Spleen (tissue), 7 donors: Measurements from ENCODE around the gene SLC25A45.

ENCODE experiments used
- CTCF ChIP-seq, 11 experiments: fragments of 200-600 bp in 7 of 11; fragments of 450-650 bp in 4 of 11; sonication (generic) in 4 of 11; IDR thresholded peaks in 8 of 11; conservative IDR thresholded peaks in 3 of 11; 1 replicate in 7 of 11; 2 replicates in 4 of 11; pipeline versions ENCODE4 v1.4.0 to v1.8.0; 2016 to 2021; ENCODE audit warnings: antibody characterized with exemption in 11 of 11, inconsistent platforms in 4 of 11, mild to moderate bottlenecking in 1 of 11
- POLR2A ChIP-seq, 3 donors: fragments of 450-650 bp; IDR thresholded peaks; one replicate each; pipeline ENCODE4 v1.5.1; 2017; ENCODE audit warnings: antibody characterized with exemption in 3 of 3, mild to moderate bottlenecking in 1 of 3
- POLR2AphosphoS5 ChIP-seq, 3 donors: sonication (generic); formaldehyde crosslinking; IDR thresholded peaks; one replicate each; pipeline ENCODE4 v1.5.1; 2017; ENCODE audit warnings: antibody characterized with exemption in 3 of 3
- donor health status: DM: no; HTN: no; CAD: no; lungs with moderate emphysema.
- donor health status: DM: no; HTN: no; CAD: no.
- donor health status: DM: no; HTN: no; CAD: no.

GRCh38 chr11:65363770-65364169, 18.7 kb downstream of the SLC25A45 start:
- TF ChIP-seq POLR2A (IDR thresholded peaks at IDR 0.05), result no peak
- no peak for TF ChIP-seq CTCF (IDR thresholded peaks at IDR 0.05 in 8 of 11, conservative IDR thresholded peaks at IDR 0.05 in 3 of 11)
- no peak for TF ChIP-seq POLR2AphosphoS5 (IDR thresholded peaks at IDR 0.05)
